HL-60 (cell line): ENCODE measurements around the gene AEN.
"Not testable (repeated sequence)": the region's sequence is repeated elsewhere in the genome, so short reads cannot be mapped to it uniquely, and the experiment has no call there.

Experiments used
- GABPA ChIP-seq: IDR thresholded peaks from 2 replicates; pipeline ENCODE4 v1.6.1; 2012; ENCODE audit warnings: low read depth
- POLR2AphosphoS5 ChIP-seq: IDR thresholded peaks from 2 replicates; pipeline ENCODE4 v1.6.1; 2012; ENCODE audit warnings: low read depth
- TF ChIP-seq, protein P1 (sequence below): IDR thresholded peaks from one replicate; pipeline ENCODE4 v1.5.1; 2011; ENCODE audit warnings: low read length, control low read depth, inconsistent platforms; ENCODE audit not compliant: insufficient read depth
- TF ChIP-seq, protein P2 (sequence below): IDR thresholded peaks from 2 replicates; pipeline ENCODE4 v1.6.1; 2012; ENCODE audit warnings: low read depth; ENCODE audit not compliant: insufficient replicate concordance

DNA sequence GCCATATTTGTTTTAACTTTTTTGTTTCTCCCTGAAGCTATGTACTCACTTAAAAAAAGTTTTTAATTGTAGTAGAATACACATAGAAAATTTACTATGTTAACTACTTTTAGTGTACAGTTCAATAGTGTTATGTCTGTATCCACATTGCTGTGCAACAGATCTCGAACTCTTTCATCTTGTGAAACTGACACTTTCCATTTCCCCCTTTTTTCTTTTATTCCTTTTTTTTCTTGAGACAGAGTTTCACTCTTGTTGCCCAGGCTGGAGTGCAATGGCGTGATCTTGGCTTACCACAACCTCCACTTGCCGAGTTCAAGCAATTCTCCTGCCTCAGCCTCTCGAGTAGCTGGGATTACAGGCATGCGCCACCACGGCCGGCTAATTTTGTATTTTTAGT lies 11.7 kb downstream of the AEN start:
- TF ChIP-seq, protein P1, sequence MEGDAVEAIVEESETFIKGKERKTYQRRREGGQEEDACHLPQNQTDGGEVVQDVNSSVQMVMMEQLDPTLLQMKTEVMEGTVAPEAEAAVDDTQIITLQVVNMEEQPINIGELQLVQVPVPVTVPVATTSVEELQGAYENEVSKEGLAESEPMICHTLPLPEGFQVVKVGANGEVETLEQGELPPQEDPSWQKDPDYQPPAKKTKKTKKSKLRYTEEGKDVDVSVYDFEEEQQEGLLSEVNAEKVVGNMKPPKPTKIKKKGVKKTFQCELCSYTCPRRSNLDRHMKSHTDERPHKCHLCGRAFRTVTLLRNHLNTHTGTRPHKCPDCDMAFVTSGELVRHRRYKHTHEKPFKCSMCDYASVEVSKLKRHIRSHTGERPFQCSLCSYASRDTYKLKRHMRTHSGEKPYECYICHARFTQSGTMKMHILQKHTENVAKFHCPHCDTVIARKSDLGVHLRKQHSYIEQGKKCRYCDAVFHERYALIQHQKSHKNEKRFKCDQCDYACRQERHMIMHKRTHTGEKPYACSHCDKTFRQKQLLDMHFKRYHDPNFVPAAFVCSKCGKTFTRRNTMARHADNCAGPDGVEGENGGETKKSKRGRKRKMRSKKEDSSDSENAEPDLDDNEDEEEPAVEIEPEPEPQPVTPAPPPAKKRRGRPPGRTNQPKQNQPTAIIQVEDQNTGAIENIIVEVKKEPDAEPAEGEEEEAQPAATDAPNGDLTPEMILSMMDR: not testable (repeated sequence)
- not testable (repeated sequence) for TF ChIP-seq POLR2AphosphoS5, GABPA
- TF ChIP-seq, protein P2, sequence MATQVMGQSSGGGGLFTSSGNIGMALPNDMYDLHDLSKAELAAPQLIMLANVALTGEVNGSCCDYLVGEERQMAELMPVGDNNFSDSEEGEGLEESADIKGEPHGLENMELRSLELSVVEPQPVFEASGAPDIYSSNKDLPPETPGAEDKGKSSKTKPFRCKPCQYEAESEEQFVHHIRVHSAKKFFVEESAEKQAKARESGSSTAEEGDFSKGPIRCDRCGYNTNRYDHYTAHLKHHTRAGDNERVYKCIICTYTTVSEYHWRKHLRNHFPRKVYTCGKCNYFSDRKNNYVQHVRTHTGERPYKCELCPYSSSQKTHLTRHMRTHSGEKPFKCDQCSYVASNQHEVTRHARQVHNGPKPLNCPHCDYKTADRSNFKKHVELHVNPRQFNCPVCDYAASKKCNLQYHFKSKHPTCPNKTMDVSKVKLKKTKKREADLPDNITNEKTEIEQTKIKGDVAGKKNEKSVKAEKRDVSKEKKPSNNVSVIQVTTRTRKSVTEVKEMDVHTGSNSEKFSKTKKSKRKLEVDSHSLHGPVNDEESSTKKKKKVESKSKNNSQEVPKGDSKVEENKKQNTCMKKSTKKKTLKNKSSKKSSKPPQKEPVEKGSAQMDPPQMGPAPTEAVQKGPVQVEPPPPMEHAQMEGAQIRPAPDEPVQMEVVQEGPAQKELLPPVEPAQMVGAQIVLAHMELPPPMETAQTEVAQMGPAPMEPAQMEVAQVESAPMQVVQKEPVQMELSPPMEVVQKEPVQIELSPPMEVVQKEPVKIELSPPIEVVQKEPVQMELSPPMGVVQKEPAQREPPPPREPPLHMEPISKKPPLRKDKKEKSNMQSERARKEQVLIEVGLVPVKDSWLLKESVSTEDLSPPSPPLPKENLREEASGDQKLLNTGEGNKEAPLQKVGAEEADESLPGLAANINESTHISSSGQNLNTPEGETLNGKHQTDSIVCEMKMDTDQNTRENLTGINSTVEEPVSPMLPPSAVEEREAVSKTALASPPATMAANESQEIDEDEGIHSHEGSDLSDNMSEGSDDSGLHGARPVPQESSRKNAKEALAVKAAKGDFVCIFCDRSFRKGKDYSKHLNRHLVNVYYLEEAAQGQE: not testable (repeated sequence)
